Trophoblast cell (in vitro differentiated cells and primary cell): Measurements from ENCODE around the gene BAG3.

Source experiments
- DNase-seq, 2 donors: peaks; one replicate each; pipeline ENCODE4 v3.0.0-alpha.2; 2016
- H2AFZ ChIP-seq: 2 replicates; pipeline ENCODE4 v1.6.1; 2013; ENCODE audit warnings: low read length, moderate library complexity, mild to moderate bottlenecking; ENCODE audit not compliant: insufficient read depth, poor library complexity
- H2AK5ac ChIP-seq: 2 replicates; pipeline ENCODE4 v1.6.1; 2013; ENCODE audit warnings: mild to moderate bottlenecking, low read length
- H2BK120ac ChIP-seq: 2 replicates; pipeline ENCODE4 v1.6.1; 2013; ENCODE audit warnings: low read length, mild to moderate bottlenecking, moderate library complexity; ENCODE audit not compliant: insufficient read depth, poor library complexity
- H2BK12ac ChIP-seq: 2 replicates; pipeline ENCODE4 v1.6.1; 2013; ENCODE audit warnings: mild to moderate bottlenecking, low read length, moderate library complexity
- H2BK5ac ChIP-seq: 2 replicates; pipeline ENCODE4 v1.6.1; 2013; ENCODE audit warnings: low read length, low read depth, moderate library complexity, mild to moderate bottlenecking; ENCODE audit not compliant: poor library complexity
- H3K14ac ChIP-seq: 2 replicates; pipeline ENCODE4 v1.6.1; 2013; ENCODE audit warnings: mild to moderate bottlenecking, low read length
- H3K18ac ChIP-seq: 2 replicates; pipeline ENCODE4 v1.6.1; 2013; ENCODE audit warnings: mild to moderate bottlenecking, low read length
- H3K23ac ChIP-seq: 2 replicates; pipeline ENCODE4 v1.6.1; 2013; ENCODE audit warnings: low read length
- H3K27ac ChIP-seq: 2 replicates; pipeline ENCODE4 v1.5.1; 2013; ENCODE audit warnings: low read depth, mild to moderate bottlenecking, inconsistent platforms, low read length, moderate library complexity
- H3K27me3 ChIP-seq: 2 replicates; pipeline ENCODE4 v1.6.1; 2013; ENCODE audit warnings: inconsistent platforms, mild to moderate bottlenecking, low read length, moderate library complexity; ENCODE audit not compliant: insufficient read depth
- H3K36me3 ChIP-seq, 2 experiments: 1 replicate in 1 of 2; 2 replicates in 1 of 2; pipeline ENCODE4 v1.6.1; 2013; ENCODE audit warnings: low read length in 2 of 2, mild to moderate bottlenecking in 2 of 2, moderate library complexity in 1 of 2; ENCODE audit not compliant: insufficient read depth in 2 of 2, control insufficient read depth in 1 of 2
- H3K4ac ChIP-seq: 2 replicates; pipeline ENCODE4 v1.6.1; 2013; ENCODE audit warnings: low read depth, mild to moderate bottlenecking, low read length, moderate library complexity
- H3K4me1 ChIP-seq, 2 experiments: 1 replicate in 1 of 2; 2 replicates in 1 of 2; pipeline ENCODE4 v1.6.1; 2013; ENCODE audit warnings: low read length in 2 of 2, mild to moderate bottlenecking in 2 of 2, moderate library complexity in 1 of 2; ENCODE audit not compliant: insufficient read depth in 2 of 2, control insufficient read depth in 1 of 2
- H3K4me2 ChIP-seq: 2 replicates; pipeline ENCODE4 v1.6.1; 2013; ENCODE audit warnings: inconsistent platforms, mild to moderate bottlenecking, low read length, moderate library complexity
- H3K4me3 ChIP-seq: 2 replicates; pipeline ENCODE4 v1.5.1; 2013; ENCODE audit warnings: mild to moderate bottlenecking, low read depth, low read length, inconsistent platforms
- H3K79me1 ChIP-seq: one replicate; pipeline ENCODE4 v1.6.1; 2013; ENCODE audit warnings: low read length
- H3K79me2 ChIP-seq: 2 replicates; pipeline ENCODE4 v1.6.1; 2013; ENCODE audit warnings: low read length, mild to moderate bottlenecking; ENCODE audit not compliant: control insufficient read depth, insufficient read depth, poor library complexity
- H3K9ac ChIP-seq: 2 replicates; pipeline ENCODE4 v1.6.1; 2013; ENCODE audit warnings: mild to moderate bottlenecking, low read length
- H3K9me3 ChIP-seq: 2 replicates; pipeline ENCODE4 v1.6.1; 2013; ENCODE audit warnings: low read depth, mild to moderate bottlenecking, control low read depth, inconsistent platforms, low read length; ENCODE audit not compliant: insufficient read depth
- H4K12ac ChIP-seq: 2 replicates; pipeline ENCODE4 v1.6.1; 2013; ENCODE audit warnings: low read depth, mild to moderate bottlenecking, low read length, moderate library complexity
- H4K8ac ChIP-seq: 2 replicates; pipeline ENCODE4 v1.6.1; 2013; ENCODE audit warnings: low read depth, mild to moderate bottlenecking, low read length, moderate library complexity
- H4K91ac ChIP-seq: one replicate; pipeline ENCODE4 v1.6.1; 2013; ENCODE audit warnings: low read depth, mild to moderate bottlenecking, low read length, moderate library complexity
- WGBS: extraction: QIAGEN DNeasy Blood & Tissue Kit; methylation state at CpG from one replicate; pipeline ENCODE4 v1.1.7; 2013; ENCODE audit warnings: missing lambda C conversion rate; ENCODE audit not compliant: insufficient read length, insufficient coverage; ENCODE audit errors: extremely low coverage; 5-methylcytosine and 5-hydroxymethylcytosine counted together

The BAG3 gene

GRCh38 chr10:119670717-119671116, 19.5 kb downstream of the BAG3 start:
- no peak overlapping the region for H3K4ac ChIP-seq
- no peak overlapping the region for H3K4me2 ChIP-seq
- WGBS: no CpG with 5 or more reads among the region's 3 CpGs

GRCh38 chr10:119671381-119671780, 20.2 kb downstream of the BAG3 start:
- Histone ChIP-seq H2BK5ac (no peak overlapping the region), H3K79me1 (peaks cover 17% of the 10 kb centered on the region), H2BK120ac (no peak overlapping the region), H3K4me2 (no peak overlapping the region), H3K79me2 (peaks cover 7% of the 10 kb centered on the region), H3K14ac (no peak overlapping the region), H4K91ac (no peak overlapping the region), H3K9ac (no peak overlapping the region), H3K36me3 (peaks cover 33 to 39% of the 10 kb centered on the region in 2 experiments), H3K4me1 (peaks cover 37 to 38% of the 10 kb centered on the region in 2 experiments), H4K8ac (no peak overlapping the region), H3K27ac (no peak overlapping the region), H3K27me3 (no peaks in the 10 kb centered on the region), H4K12ac (no peak overlapping the region), H3K18ac (no peak overlapping the region), H2AK5ac (no peak overlapping the region), H2BK12ac (no peak overlapping the region), H3K9me3 (no peaks in the 10 kb centered on the region), H2AFZ (no peak overlapping the region), H3K4ac (peak overlapping the region; percentile 15), H3K23ac (no peak overlapping the region), H3K4me3 (no peak overlapping the region)
- whole genome bisulfite sequencing: no CpG with 5 or more reads among the region's 4 CpGs
- DNase-seq: no peak

More at GRCh38 chr10:119670717-119671116, 19.5 kb downstream of the BAG3 start:
- Histone ChIP-seq H3K27me3 (no peaks in the 10 kb centered on the region), H3K23ac (no peak overlapping the region), H2AK5ac (no peak overlapping the region), H2BK5ac (no peak overlapping the region), H3K4me3 (no peak overlapping the region), H3K79me2 (peaks cover 10% of the 10 kb centered on the region), H3K18ac (no peak overlapping the region), H3K4me1 (peaks cover 44 to 45% of the 10 kb centered on the region in 2 experiments), H4K91ac (no peak overlapping the region), H2AFZ (no peak overlapping the region), H3K36me3 (peaks cover 32 to 37% of the 10 kb centered on the region in 2 experiments), H2BK120ac (no peak overlapping the region), H2BK12ac (no peak overlapping the region), H4K12ac (no peak overlapping the region), H3K14ac (no peak overlapping the region), H3K27ac (no peak overlapping the region), H3K9ac (no peak overlapping the region), H4K8ac (no peak overlapping the region), H3K79me1 (peaks cover 23% of the 10 kb centered on the region), H3K9me3 (no peaks in the 10 kb centered on the region)
- DNase-seq: no peak

- DNase-seq: no peak
- Histone ChIP-seq H3K14ac (no peak overlapping the region), H4K91ac (no peak overlapping the region), H2AK5ac (no peak overlapping the region), H3K79me2 (peaks cover 5% of the 10 kb centered on the region), H3K27me3 (no peaks in the 10 kb centered on the region), H3K18ac (peak overlapping the region; percentile 13), H3K23ac (no peak overlapping the region), H2BK5ac (no peak overlapping the region), H3K9ac (no peak overlapping the region), H2BK12ac (no peak overlapping the region), H3K27ac (no peak overlapping the region), H3K4me1 (peaks cover 30 to 33% of the 10 kb centered on the region in 2 experiments), H3K9me3 (no peaks in the 10 kb centered on the region), H2BK120ac (no peak overlapping the region), H3K4me3 (no peak overlapping the region), H3K79me1 (peaks cover 15% of the 10 kb centered on the region), H3K36me3 (peaks cover 41 to 48% of the 10 kb centered on the region in 2 experiments), H2AFZ (no peak overlapping the region), H3K4me2 (no peak overlapping the region), H4K12ac (no peak overlapping the region), H3K4ac (peak overlapping the region; percentile 21), H4K8ac (no peak overlapping the region)
- WGBS: no CpG with 5 or more reads among the region's 23 CpGs
These were observed 21.1 kb downstream of the BAG3 start for GRCh38 chr10:119672291-119672690.

GRCh38 chr10:119673271-119673670, 22.1 kb downstream of the BAG3 start:
- peaks cover 8% of the 10 kb centered on the region for H3K79me1 ChIP-seq
- WGBS: no CpG with 5 or more reads among the region's 4 CpGs

More at GRCh38 chr10:119673271-119673670, 22.1 kb downstream of the BAG3 start:
- H3K27me3 ChIP-seq: no peaks in the 10 kb centered on the region
- no peak overlapping the region for H4K91ac ChIP-seq
- no peak overlapping the region for H2AK5ac ChIP-seq
- H2AFZ ChIP-seq: no peak overlapping the region
- H3K27ac ChIP-seq: peak overlapping the region; percentile 0
- H3K14ac ChIP-seq: no peak overlapping the region
- no peak overlapping the region for H2BK5ac ChIP-seq
- H3K79me2 ChIP-seq: peaks cover 3% of the 10 kb centered on the region
- no peak overlapping the region for H4K12ac ChIP-seq
- H2BK12ac ChIP-seq: no peak overlapping the region
- no peak overlapping the region for H3K9ac ChIP-seq
- no peak overlapping the region for H3K4ac ChIP-seq
- H3K4me3 ChIP-seq: no peak overlapping the region
- H4K8ac ChIP-seq: no peak overlapping the region
- no peak overlapping the region for H3K4me2 ChIP-seq
- H3K18ac ChIP-seq: no peak overlapping the region
- no peaks in the 10 kb centered on the region for H3K9me3 ChIP-seq
- H3K36me3 ChIP-seq: peaks cover 48 to 55% of the 10 kb centered on the region in 2 experiments
- H2BK120ac ChIP-seq: no peak overlapping the region
- no peak overlapping the region for H3K23ac ChIP-seq
- no peak for DNase-seq
- H3K4me1 ChIP-seq: peaks cover 24 to 25% of the 10 kb centered on the region in 2 experiments
